HEK293T (cell line): ENCODE data around the gene IGSF23.

Experiments used
- BHLHE40 ChIP-seq: fragments of 450-650 bp; IDR thresholded peaks from 2 replicates; pipeline ENCODE4 v1.6.1; 2016; ENCODE audit warnings: mild to moderate bottlenecking, moderate library complexity, borderline replicate concordance
- ELF4 ChIP-seq: fragments of 450-650 bp; IDR thresholded peaks from 2 replicates; pipeline ENCODE4 v1.6.1; 2017; ENCODE audit warnings: antibody characterized with exemption
- FOXM1 ChIP-seq: fragments of 450-650 bp; IDR thresholded peaks from 2 replicates; pipeline ENCODE4 v1.6.1; 2017; ENCODE audit warnings: mild to moderate bottlenecking, borderline replicate concordance
- HDGF ChIP-seq: fragments of 450-650 bp; IDR thresholded peaks from 2 replicates; pipeline ENCODE4 v1.6.1; 2017; ENCODE audit warnings: antibody characterized with exemption, borderline replicate concordance
- NFRKB ChIP-seq: fragments of 450-650 bp; IDR thresholded peaks from 2 replicates; pipeline ENCODE4 v1.6.1; 2016; ENCODE audit warnings: mild to moderate bottlenecking, moderate library complexity
- ZNF384 ChIP-seq: fragments of 450-650 bp; IDR thresholded peaks from 2 replicates; pipeline ENCODE4 v1.6.1; 2016
- TF ChIP-seq, protein P1 (sequence below): fragments of 450-650 bp; IDR thresholded peaks from 2 replicates; pipeline ENCODE4 v1.6.1; 2016

DNA sequence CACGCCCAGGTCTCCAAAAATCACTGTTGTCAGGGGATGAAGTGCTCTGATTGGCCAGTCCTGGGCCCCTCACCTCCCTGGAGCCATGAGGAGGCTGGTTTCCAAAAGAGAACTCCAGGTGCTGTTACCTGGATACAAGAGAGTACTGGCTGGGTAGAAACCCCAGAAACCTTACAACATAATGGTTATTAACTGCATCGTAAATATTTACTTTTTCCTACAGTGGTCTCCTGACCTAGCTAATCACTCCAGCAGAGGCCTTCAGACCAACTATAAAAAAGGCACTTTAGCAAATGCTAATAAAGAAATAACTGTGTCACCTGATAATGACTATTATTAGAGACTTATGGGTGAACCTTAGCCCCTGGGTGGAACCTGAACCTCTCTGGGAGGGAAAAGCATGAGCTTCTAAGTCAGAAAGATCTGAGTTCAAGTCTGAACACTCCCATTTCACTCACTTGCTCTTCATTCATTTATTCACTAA is 1.5 kb upstream of the IGSF23 start:
- TF ChIP-seq FOXM1 (no peak), BHLHE40 (no peak), ZNF384 (no peak), ELF4 (no peak), NFRKB (no peak), HDGF (no peak)
- TF ChIP-seq, protein P1, sequence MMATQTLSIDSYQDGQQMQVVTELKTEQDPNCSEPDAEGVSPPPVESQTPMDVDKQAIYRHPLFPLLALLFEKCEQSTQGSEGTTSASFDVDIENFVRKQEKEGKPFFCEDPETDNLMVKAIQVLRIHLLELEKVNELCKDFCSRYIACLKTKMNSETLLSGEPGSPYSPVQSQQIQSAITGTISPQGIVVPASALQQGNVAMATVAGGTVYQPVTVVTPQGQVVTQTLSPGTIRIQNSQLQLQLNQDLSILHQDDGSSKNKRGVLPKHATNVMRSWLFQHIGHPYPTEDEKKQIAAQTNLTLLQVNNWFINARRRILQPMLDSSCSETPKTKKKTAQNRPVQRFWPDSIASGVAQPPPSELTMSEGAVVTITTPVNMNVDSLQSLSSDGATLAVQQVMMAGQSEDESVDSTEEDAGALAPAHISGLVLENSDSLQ = no peak
